ENCODE measurements around the gene BFSP2. TPM values are rescaled to one million over a fixed set of nuclear protein-coding genes. Genes with fewer than 3 reads are reported as not detected.

BFSP2 gene
- total RNA-seq, 3 donors from 2014 or later, result not detected

DNA sequence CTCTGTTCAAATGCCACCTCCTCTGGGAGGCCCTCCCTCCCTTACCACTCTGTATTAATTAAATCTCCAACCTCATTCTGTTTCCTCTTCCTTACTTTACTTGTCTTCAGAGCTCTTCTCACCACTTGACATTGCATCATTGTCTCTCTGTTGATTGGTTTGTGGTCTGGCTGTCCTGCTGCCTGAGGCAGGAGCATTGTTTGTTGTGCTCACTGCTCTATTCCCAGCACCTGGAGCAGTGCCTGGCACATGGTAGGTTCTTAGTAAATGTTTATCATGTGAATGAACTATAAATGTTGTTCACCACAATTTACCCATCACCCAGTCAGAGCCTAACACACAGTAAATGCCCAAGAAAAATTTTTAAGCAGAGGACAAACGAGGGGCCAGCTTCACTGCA lies 6.7 kb upstream of the BFSP2 start:
- Mint-ChIP-seq H3K27me3 (ENCODE audit: low read depth) (no peaks in the 10 kb centered on the region), H3K36me3 (ENCODE audit: insufficient read depth) (no peaks in the 10 kb centered on the region), H3K9me3 (no peaks in the 10 kb centered on the region), H3K4me3 (no peak overlapping the region), H3K4me1 (ENCODE audit: low read depth) (peaks cover 2% of the 10 kb centered on the region)
- no peak for ATAC-seq
- DNase-seq, result no peak

DNA sequence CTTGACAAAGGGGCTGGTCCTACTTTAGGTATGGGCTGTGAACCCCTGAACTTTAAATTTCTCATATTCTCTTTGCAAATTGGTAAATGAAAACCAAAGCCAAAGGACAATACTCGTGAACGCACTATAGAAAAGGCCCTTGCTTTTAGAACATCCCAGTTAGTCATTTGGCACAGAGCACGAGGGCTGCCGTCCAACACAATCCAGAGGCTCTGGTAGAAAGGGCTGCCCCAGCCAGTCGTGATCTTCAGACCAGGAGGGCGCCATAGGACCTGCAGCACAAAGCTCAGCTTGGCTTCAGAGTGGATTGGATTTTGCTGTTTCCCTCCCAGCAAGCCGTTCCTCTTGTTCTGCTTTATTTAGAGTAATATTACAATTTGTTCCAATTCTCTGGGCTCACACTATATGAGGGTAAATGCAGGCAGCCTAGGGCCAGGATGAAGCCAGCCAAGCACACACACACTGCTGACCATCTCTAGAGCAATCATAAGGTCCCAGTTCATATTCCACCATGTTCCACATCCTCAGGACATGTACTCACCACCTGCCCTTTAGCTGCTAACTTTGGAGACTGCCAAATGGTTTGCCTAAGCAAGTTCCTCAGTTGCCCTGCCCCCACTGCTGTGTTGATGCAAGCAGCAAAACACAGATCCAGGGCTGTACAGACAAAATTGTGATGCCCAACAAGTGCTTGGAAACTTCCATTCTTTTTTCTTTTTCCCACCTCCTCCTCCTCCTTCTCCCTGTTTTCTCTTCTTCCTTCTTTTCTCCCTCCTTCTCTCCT lies 6.0 kb upstream of the BFSP2 start:
- DNase-seq (no peak), ATAC-seq (no peak)
- Mint-ChIP-seq H3K4me3 (no peak overlapping the region), H3K36me3 (ENCODE audit: insufficient read depth) (no peaks in the 10 kb centered on the region), H3K4me1 (ENCODE audit: low read depth) (peaks cover 2% of the 10 kb centered on the region), H3K27me3 (ENCODE audit: low read depth) (no peaks in the 10 kb centered on the region), H3K9me3 (no peaks in the 10 kb centered on the region)

DNA sequence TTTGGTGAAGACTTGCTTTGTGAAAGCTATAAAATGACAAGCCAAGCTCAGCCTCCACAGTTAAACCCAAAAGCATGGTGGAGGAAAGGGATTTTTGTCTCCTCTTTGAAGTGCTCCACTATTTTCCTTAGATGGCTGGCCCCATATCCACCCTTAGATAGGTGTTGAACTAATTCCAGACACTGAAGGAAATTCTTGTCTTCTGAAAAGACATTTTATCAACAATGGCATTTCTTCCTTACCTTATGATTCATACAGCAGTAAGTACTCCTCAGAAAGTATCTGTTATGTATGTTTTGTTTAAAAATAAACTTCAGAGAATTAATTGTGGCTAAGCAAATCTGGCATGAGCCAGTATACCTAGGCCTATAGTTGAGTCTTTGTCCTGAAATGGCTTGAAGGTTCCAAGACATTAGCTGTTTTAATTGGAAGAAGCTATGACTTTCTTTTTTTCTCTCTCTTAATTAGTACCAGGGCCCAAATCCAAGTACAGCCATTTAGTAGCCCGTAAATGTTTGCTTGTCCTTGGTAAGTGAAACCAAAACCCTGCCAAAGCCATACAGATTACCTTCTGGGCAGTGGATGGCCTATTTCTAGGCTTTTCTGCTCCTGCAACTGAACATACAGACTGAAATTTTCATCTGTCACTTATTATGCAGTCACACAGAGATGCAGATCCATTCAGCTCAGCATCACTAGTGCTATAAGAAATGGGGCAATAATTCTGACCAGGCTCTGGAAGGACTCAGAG lies 5.1 kb upstream of the BFSP2 start:
- H3K27me3 Mint-ChIP-seq (ENCODE audit: low read depth), result no peaks in the 10 kb centered on the region

DNA sequence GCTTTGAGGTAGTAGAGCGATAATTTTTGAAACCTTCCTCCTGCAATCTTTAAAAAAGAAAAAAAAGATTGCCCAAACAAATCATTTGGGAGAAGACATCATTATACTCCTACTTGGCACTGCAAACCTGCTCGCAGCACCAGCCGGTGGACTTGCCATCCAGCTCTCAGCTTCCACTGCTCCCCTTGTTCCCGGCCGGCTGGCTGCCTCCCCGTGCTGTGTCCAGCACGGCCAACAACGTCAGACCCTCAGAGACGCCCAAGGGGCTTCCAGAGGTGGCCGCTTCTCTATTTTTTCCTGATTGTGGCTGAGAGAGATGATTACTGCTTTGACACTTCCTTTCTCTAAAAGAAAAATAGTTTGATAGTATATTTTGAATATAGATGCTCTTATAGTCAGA lies 3.0 kb upstream of the BFSP2 start:
- Mint-ChIP-seq H3K36me3 (ENCODE audit: insufficient read depth) (no peaks in the 10 kb centered on the region), H3K4me1 (ENCODE audit: low read depth) (peaks cover 2% of the 10 kb centered on the region), H3K4me3 (no peak overlapping the region), H3K27me3 (ENCODE audit: low read depth) (no peaks in the 10 kb centered on the region), H3K9me3 (no peaks in the 10 kb centered on the region)
- DNase-seq (no peak), ATAC-seq (no peak)

More for the DNA sequence above, 5.1 kb upstream of the BFSP2 start:
- DNase-seq (no peak), ATAC-seq (no peak)
- Mint-ChIP-seq H3K4me3 (no peak overlapping the region), H3K4me1 (ENCODE audit: low read depth) (peaks cover 2% of the 10 kb centered on the region), H3K9me3 (no peaks in the 10 kb centered on the region), H3K36me3 (ENCODE audit: insufficient read depth) (no peaks in the 10 kb centered on the region)

DNA sequence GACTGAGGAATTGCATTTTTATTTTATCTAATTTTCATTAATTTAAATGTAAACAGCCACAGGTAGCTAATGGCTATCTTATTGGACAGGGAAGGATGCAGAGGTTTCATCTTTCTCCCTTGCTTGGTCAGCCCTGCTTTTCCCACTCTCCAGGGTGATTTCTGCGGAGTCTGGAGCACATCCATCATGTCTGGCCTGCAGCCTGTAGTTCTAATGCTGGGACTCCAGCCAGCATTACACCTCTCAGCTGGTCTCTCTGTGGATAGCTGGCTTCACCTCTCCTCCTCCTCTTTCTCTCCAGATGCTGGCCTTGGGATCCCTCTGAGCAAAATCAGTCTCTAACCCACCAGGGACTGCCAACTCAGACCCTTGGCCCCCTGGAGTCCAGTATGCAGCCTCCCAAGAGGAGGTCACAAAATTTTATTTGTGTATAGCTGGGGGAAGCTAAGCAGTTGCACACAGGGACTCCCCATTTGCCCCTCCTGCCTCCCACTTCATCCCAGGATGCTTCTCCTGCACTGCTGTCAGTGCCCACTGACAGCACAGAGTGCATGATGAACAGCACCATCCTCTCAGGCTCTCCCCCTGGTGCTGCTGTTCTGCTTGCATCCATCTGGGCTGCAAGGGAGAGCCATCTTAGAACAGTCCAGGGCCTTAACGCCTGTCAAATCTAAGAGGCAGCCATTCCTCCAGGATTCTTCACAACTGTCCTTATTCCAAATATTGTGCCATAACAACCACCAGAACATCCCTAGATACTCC lies 1.7 kb downstream of the BFSP2 start:
- Mint-ChIP-seq H3K27me3 (ENCODE audit: low read depth) (peaks cover 6% of the 10 kb centered on the region), H3K36me3 (ENCODE audit: insufficient read depth) (no peaks in the 10 kb centered on the region), H3K9me3 (no peaks in the 10 kb centered on the region), H3K4me1 (ENCODE audit: low read depth) (no peaks in the 10 kb centered on the region), H3K4me3 (no peak overlapping the region)
- ATAC-seq (no peak), DNase-seq (no peak)

DNA sequence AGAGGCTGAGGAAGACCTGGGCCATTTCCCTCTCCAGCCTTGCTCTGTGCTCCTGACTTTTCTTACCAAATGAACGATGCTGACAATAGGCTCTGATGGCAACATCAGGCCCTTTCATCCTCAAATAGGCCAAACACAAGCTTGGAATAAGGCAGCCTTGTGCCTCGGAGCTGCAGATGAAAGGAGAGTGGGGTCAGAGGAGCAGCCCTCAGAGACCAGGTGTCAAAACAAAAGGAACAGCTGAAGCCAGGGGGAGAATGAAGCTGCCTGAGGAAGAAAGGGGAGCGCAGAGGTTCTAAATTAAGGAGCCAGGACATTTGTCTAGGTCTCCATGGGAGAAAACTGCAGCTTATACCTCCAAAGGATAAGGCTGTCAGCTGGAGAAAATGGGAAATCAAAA lies 5.1 kb downstream of the BFSP2 start:
- H3K27me3 Mint-ChIP-seq (ENCODE audit: low read depth), result peaks cover 13% of the 10 kb centered on the region
- no peak overlapping the region for H3K4me3 Mint-ChIP-seq
- H3K9me3 Mint-ChIP-seq, result no peaks in the 10 kb centered on the region
- DNase-seq (no peak), ATAC-seq (no peak)
- H3K4me1 Mint-ChIP-seq (ENCODE audit: low read depth), result no peaks in the 10 kb centered on the region
- no peaks in the 10 kb centered on the region for H3K36me3 Mint-ChIP-seq (ENCODE audit: insufficient read depth)

DNA sequence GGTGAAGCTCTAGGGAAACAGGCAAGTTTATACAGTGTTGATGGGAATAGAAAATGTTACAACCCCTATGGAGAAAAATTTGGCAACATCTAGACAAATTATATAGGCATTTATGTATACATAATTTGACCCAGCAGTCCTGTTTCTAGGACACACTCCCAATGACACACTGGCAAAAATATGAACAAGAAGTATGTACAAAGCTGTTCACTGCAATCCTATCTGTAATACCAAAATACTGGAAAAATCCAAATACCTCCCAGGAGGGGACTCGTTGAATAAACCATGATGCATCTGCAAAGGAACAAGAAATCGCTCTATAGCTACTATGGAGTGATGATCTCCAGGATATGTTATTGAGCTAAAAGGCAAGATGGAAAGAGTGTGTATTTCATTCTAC lies 8.5 kb downstream of the BFSP2 start:
- Mint-ChIP-seq H3K9me3 (no peaks in the 10 kb centered on the region), H3K36me3 (ENCODE audit: insufficient read depth) (no peaks in the 10 kb centered on the region), H3K27me3 (ENCODE audit: low read depth) (peaks cover 17% of the 10 kb centered on the region), H3K4me3 (no peak overlapping the region), H3K4me1 (ENCODE audit: low read depth) (no peaks in the 10 kb centered on the region)
- DNase-seq (no peak), ATAC-seq (no peak)

DNA sequence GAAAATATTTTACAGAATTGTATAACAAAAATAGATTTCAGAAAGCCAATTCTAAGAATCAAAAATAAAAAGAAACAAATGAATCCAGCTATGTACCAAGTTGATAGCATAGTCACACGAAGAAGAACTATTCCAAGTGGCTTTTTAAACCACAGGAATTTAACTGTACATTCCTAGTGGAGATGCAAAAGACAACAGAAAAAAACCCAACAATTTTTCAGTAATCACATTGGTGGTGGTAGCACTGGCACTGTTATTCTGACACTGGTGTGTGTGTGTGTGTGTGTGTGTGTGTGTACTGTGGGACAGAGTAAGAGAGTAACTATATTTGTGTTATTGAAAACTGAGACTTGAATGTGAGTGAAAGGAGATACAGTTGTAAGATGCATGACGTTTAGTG lies 9.1 kb downstream of the BFSP2 start:
- H3K4me1 Mint-ChIP-seq (ENCODE audit: low read depth), result no peaks in the 10 kb centered on the region
- no peak overlapping the region for H3K4me3 Mint-ChIP-seq
- no peaks in the 10 kb centered on the region for H3K9me3 Mint-ChIP-seq
- DNase-seq, result no peak
- H3K36me3 Mint-ChIP-seq (ENCODE audit: insufficient read depth), result no peaks in the 10 kb centered on the region
- ATAC-seq, result no peak
- H3K27me3 Mint-ChIP-seq (ENCODE audit: low read depth), result peaks cover 17% of the 10 kb centered on the region

DNA sequence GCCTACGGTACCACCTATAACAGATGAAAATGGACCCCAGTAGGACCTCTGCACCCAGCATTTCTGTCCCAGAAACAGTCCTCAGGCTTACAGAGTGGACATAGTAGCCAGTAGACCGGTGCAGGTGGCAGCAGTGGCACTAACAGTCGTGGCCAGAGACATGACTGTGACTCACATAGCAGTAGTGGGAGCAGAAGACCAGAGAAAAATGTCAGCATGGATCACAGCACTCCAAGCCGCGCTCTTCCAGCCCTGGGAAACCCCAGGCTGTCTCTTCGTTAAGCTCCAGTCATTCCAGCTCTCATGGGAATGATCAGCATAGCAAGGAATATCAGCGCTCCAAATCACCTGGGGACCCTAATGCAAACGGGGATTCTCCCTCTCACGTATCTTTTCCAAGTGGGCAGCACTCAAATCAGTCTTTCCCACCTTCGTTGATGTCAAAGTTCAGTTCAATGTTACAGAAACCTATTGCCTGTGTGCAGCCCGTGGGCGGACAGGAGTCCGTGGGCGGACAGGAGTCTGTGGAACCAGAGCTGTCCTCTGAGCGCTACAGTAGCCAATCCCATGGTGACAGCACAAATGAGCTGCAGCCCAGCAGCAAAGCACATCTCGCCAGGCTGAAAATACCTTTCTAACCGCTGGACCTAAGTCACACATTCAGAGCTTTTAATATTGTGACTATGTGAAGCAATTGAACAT lies 10.5 kb downstream of the BFSP2 start:
- DNase-seq (no peak), ATAC-seq (no peak)
- Mint-ChIP-seq H3K4me3 (no peak overlapping the region), H3K9me3 (no peaks in the 10 kb centered on the region), H3K27me3 (ENCODE audit: low read depth) (peaks cover 17% of the 10 kb centered on the region), H3K36me3 (ENCODE audit: insufficient read depth) (no peaks in the 10 kb centered on the region), H3K4me1 (ENCODE audit: low read depth) (no peaks in the 10 kb centered on the region)

DNA sequence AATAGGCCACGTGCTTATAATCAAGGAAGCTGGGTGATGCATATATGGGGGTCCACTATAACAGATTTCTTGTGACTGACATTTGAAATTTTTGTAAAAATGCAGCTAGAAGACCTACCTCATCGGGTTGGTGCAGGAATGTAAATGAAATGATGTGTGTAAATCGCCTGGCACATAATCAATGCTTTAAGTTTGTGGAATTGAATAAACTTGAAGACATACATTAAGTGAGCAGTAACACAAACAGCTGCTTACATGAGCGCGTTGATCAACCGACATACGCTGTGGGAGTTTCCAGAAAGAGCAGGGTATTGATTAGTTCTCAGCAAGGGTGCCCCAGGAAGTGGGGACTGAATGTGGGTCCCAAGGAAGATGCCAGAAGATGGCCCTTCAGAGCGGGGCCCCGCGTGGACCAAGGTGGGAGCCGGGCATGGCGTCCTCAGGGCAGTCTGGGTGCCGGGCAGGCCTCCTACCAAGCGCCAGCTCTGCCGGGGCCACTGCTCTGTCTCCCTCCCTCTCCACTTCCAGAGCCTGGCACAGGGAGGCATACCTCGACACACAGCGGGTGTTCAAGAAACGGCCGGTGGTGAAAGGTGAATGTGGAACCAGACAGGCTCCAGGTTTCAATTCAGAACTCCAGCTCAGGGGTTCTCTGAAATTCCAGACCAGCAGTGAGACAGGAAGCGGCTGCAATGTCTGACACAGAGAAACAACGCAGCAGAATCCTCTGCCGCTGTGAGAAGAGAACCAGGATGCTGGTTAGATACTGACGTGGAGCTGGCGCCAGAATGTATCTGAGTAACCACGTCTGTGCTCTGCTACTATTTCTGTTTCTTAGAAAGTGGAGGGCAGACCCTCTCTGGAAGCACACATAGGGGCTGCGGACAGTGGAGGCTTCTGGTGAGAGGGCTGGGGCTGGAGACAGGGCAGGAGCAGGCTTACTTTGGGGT lies 12.6 kb downstream of the BFSP2 start:
- Mint-ChIP-seq H3K4me1 (ENCODE audit: low read depth) (no peaks in the 10 kb centered on the region), H3K27me3 (ENCODE audit: low read depth) (peaks cover 7% of the 10 kb centered on the region), H3K9me3 (no peaks in the 10 kb centered on the region), H3K36me3 (ENCODE audit: insufficient read depth) (no peaks in the 10 kb centered on the region), H3K4me3 (no peak overlapping the region)
- ATAC-seq (no peak), DNase-seq (no peak)

DNA sequence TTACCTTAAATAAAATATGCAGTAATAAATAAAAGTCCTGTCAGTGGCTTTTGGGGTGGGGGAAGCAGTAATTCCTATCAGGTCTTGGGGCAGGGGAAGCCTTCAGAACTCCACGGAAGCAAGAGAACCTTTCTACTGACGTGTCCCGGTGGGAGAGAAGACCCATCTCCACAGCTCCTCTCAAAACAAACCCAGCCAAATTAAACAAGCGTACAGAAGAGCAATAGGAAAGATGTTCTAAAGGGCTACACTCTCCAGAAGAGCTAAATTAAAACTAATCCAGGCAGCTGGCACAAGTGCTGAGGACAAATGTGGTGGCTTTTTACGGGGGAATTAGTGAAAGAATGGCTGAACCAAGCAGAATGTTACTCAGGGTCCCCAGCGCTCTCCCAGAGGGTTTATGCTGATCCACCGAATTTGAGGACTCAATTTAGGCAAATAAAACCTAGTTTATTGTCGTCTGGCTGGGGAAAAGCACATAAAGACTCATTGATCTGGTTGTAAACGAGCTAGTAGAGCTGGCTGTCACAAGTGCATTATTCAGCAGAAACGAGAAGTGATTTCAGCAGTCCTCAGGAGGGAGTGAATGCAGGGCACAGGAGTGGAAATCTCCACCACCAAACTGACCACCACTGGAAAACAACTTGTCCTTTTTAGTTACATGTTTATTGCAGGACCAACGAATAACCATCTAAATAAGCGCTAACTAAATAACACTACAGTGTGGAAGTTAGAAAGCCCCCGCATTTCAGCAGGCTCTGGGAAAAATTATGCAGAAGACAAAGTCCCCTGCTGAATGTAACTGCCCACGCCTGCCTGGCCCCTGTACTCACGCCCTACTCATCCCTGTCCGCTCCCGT lies 13.5 kb downstream of the BFSP2 start:
- no peak for DNase-seq
- Mint-ChIP-seq H3K27me3 (ENCODE audit: low read depth) (peaks cover 6% of the 10 kb centered on the region), H3K9me3 (no peaks in the 10 kb centered on the region), H3K4me3 (no peak overlapping the region), H3K4me1 (ENCODE audit: low read depth) (no peaks in the 10 kb centered on the region), H3K36me3 (ENCODE audit: insufficient read depth) (no peaks in the 10 kb centered on the region)
- no peak for ATAC-seq

DNA sequence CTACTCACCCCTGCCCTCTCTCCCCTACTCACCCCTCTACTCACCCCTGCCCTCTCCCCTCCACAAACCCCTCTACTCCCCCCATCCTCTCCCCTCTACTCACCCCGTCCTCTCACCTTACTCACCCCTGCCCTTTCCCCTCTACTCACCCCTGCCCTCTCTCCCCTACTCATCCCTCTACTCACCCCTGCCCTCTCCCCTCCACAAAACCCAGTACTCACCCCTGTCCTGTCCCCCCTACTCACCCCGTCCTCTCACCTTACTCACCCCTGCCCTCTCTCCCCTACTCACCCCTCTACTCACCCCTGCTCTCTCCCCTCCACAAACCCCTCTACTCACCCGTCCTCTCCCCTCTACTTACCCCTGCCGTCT lies 14.2 kb downstream of the BFSP2 start:
- no peaks in the 10 kb centered on the region for H3K9me3 Mint-ChIP-seq

DNA sequence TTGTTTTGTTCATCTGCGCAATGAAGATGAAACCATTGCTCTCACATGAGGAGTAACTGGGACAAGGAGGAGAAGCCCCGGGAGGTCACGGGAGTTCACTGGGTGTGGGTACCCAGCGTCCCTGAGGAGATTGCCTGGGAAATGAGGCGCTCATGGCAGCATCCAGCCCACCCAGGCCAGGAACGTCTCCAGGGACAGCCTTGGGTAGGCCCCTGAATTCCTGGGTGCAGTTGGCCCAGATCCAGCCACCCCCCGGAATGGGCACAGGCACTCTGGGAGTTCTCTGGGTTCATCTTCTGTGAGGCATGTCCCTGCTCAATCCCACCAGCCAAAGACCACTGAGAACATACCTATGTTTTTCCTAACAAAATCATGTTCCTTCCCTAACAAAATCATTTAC lies 18.5 kb downstream of the BFSP2 start:
- H3K36me3 Mint-ChIP-seq (ENCODE audit: insufficient read depth), result no peaks in the 10 kb centered on the region
- no peak overlapping the region for H3K4me3 Mint-ChIP-seq
- no peaks in the 10 kb centered on the region for H3K9me3 Mint-ChIP-seq
- H3K27me3 Mint-ChIP-seq (ENCODE audit: low read depth), result peaks cover 2% of the 10 kb centered on the region
- DNase-seq (no peak), ATAC-seq (no peak)
- no peaks in the 10 kb centered on the region for H3K4me1 Mint-ChIP-seq (ENCODE audit: low read depth)

More for the DNA sequence above, 14.2 kb downstream of the BFSP2 start:
- Mint-ChIP-seq H3K27me3 (ENCODE audit: low read depth) (peaks cover 6% of the 10 kb centered on the region), H3K36me3 (ENCODE audit: insufficient read depth) (no peaks in the 10 kb centered on the region), H3K4me3 (no peak overlapping the region), H3K4me1 (ENCODE audit: low read depth) (no peaks in the 10 kb centered on the region)
- DNase-seq, result no peak
- ATAC-seq, result no peak

Measured in activated T-cell treated with anti-CD3 and anti-CD28 coated beads, Interleukin-2, amount 50 U/mL, for 4 hours (primary cell).